Mesodermal cell (in vitro differentiated cells): ENCODE measurements around the gene DARS2.
"Not testable (repeated sequence)": the region's sequence is repeated elsewhere in the genome, so short reads cannot be mapped to it uniquely, and the experiment has no call there.

Source experiments
- H3K27ac ChIP-seq: 2 replicates; pipeline ENCODE4 v1.7.0; 2013; ENCODE audit warnings: mild to moderate bottlenecking, low read depth, low read length, moderate library complexity; ENCODE audit not compliant: severe bottlenecking
- H3K36me3 ChIP-seq: 2 replicates; pipeline ENCODE4 v1.7.1; 2013; ENCODE audit warnings: mild to moderate bottlenecking, low read length, moderate library complexity; ENCODE audit not compliant: control insufficient read depth, insufficient read depth
- H3K4me1 ChIP-seq: one replicate; pipeline ENCODE4 v1.7.1; 2013; ENCODE audit warnings: mild to moderate bottlenecking, low read length; ENCODE audit not compliant: insufficient read depth, control insufficient read depth, poor library complexity, severe bottlenecking
- H3K4me3 ChIP-seq: 2 replicates; pipeline ENCODE4 v1.7.0; 2013; ENCODE audit warnings: low read length, control low read depth, mild to moderate bottlenecking; ENCODE audit not compliant: insufficient read depth, poor library complexity, severe bottlenecking; ENCODE audit errors: extremely low read depth
- H3K9me3 ChIP-seq: 2 replicates; pipeline ENCODE4 v1.7.1; 2013; ENCODE audit warnings: mild to moderate bottlenecking, low read length, moderate library complexity; ENCODE audit not compliant: control insufficient read depth
- WGBS, 2 experiments: methylation state at CpG; one replicate each; pipeline ENCODE4 v1.1.5; 2013; ENCODE audit warnings: missing lambda C conversion rate in 2 of 2; ENCODE audit not compliant: insufficient coverage in 2 of 2; 5-methylcytosine and 5-hydroxymethylcytosine counted together

The DARS2 gene

DNA sequence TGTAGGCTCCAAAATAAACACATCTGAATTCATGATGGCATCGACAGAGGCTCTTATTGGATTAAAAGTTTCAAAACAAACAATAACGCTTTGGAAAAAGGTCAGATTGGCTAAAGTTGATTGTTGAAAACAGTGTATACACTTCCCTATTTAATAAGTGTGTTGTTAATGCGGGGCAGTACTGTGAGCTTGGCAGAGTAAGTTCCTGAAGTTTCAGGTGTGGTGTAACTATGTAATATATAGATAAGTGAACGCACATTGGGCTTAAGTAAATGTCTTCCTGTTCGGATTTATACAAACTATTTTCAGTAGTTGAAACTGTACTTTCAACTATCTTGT lies 44.5 kb downstream of the DARS2 start:
- Histone ChIP-seq H3K9me3 (no peaks in the 10 kb centered on the region), H3K27ac (peak overlapping the region; percentile 92), H3K36me3 (peaks cover 47% of the 10 kb centered on the region), H3K4me3 (peak overlapping the region; percentile 80), H3K4me1 (peaks cover 5% of the 10 kb centered on the region)
- WGBS, 2 experiments, result 10% methylated on average over 2 of the region's 5 CpGs; no CpG with 5 or more reads in 1 of the 2 experiments

DNA sequence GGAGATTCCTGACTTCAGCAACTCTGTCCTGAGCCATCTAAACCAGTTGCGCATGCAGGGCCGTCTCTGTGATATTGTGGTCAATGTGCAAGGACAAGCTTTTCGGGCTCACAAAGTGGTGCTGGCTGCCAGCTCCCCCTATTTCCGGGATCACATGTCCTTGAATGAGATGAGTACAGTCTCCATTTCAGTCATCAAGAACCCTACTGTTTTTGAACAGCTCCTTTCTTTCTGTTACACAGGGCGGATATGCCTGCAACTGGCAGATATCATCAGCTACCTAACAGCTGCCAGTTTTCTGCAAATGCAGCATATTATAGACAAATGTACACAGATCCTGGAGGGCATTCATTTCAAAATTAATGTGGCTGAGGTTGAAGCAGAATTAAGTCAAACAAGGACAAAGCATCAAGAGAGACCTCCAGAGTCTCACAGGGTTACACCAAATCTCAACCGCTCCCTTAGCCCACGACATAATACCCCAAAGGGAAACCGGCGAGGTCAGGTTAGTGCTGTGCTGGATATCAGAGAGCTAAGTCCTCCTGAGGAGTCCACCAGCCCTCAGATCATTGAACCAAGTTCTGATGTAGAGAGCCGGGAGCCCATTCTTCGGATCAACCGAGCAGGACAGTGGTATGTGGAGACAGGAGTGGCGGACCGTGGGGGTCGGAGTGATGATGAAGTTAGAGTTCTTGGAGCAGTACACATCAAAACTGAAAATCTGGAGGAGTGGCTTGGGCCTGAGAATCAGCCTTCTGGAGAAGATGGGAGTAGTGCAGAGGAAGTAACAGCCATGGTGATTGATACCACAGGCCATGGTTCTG lies 46.0 kb downstream of the DARS2 start:
- 91 to 95% methylated on average over 11 of the region's 15 CpGs for WGBS, 2 experiments
- no peak overlapping the region for H3K27ac ChIP-seq
- no peaks in the 10 kb centered on the region for H3K9me3 ChIP-seq
- H3K4me1 ChIP-seq, result peaks cover 5% of the 10 kb centered on the region
- no peak overlapping the region for H3K4me3 ChIP-seq
- peaks cover 43% of the 10 kb centered on the region for H3K36me3 ChIP-seq

DNA sequence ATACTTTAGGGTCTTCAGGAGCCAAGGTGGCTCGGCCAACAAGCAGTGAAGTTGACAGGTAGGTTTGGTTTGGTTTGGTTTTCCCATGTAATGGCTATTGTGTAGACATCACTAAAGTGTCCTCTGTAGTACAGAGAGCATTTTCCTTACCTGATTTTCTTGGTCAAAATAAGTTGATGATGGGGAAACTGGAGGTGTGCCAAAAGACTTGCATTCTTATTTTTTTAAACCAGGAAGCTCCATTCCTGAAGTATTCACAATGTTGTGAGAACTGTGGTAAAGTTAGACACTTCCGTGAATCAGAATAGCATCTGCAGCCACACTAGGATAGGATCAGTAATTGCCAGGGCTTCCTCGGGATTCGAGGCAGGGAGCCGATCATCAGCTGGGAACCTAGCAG lies 46.6 kb downstream of the DARS2 start:
- H3K9me3 ChIP-seq, result no peaks in the 10 kb centered on the region
- WGBS, 2 experiments, result 91 to 98% methylated on average over 4 to 5 of the region's 5 CpGs
- H3K36me3 ChIP-seq, result peaks cover 41% of the 10 kb centered on the region
- H3K4me1 ChIP-seq, result peaks cover 5% of the 10 kb centered on the region
- no peak overlapping the region for H3K27ac ChIP-seq
- H3K4me3 ChIP-seq, result no peak overlapping the region

DNA sequence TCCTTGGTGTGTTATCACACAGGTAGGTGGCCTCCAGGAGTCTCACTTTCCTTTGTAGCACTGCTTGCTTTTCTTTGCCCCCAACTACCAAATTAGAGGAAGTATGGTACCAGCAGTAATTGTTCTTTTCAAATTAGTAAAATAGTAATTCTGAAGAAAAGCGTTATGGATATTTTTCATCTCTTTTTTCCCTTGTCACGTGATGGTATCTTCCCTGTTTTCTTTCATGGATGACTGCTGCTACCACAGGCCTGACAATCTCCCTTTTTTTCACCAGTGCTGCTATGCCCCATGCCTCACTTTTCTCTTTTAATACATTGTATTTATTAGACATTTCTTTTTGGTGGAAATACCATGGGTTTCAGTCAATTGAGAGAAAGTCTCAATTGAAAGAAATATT lies 47.0 kb downstream of the DARS2 start:
- H3K4me3 ChIP-seq, result no peak overlapping the region
- WGBS, 2 experiments, result 100% methylated on average over 1 of the region's 2 CpGs; no CpG with 5 or more reads in 1 of the 2 experiments
- H3K9me3 ChIP-seq, result no peaks in the 10 kb centered on the region
- H3K27ac ChIP-seq, result no peak overlapping the region
- H3K4me1 ChIP-seq, result peaks cover 5% of the 10 kb centered on the region
- peaks cover 36% of the 10 kb centered on the region for H3K36me3 ChIP-seq

DNA sequence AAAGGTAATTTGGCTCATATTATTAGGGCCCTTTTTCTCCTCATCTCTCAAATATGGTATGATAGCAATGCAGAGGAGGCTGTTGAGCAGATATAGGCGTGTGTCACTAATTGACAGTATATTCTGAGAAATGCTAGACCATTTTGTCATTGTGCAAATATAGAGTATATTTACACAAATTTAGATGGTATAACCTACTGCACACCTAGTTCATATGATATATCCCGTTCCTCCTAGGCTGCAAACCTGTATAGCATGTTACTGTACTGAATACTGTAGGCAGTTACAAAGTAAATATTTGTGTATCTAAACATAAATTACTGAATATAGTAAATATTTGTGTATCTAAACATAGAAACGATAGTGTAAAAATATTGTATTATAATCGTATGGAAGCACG lies 52.3 kb downstream of the DARS2 start:
- no peaks in the 10 kb centered on the region for H3K9me3 ChIP-seq
- H3K27ac ChIP-seq, result no peak overlapping the region
- no peaks in the 10 kb centered on the region for H3K4me1 ChIP-seq
- no CpG with 5 or more reads among the region's 5 CpGs for WGBS, 2 experiments
- H3K4me3 ChIP-seq, result no peak overlapping the region
- peaks cover 36% of the 10 kb centered on the region for H3K36me3 ChIP-seq

DNA sequence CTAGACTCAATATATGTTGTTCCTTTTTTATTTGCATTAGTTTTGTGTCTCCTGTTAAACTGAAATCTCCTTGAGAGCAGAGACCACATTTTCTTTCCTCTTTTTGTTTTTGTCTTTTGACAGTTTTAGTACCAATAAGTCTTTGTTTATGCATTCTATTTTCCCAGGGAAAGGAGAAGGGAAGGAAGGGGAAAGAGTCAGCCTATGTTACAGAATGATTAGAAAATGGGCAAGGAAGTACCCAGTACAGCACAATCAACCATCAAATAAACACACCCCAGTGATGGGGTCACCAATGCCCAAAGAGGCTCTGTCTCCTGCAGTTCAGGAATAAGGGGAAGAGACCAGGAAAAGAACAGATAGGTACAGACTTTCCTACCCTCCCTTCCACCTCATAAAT lies 53.8 kb downstream of the DARS2 start:
- H3K27ac ChIP-seq, result no peak overlapping the region
- no peaks in the 10 kb centered on the region for H3K9me3 ChIP-seq
- peaks cover 36% of the 10 kb centered on the region for H3K36me3 ChIP-seq

DNA sequence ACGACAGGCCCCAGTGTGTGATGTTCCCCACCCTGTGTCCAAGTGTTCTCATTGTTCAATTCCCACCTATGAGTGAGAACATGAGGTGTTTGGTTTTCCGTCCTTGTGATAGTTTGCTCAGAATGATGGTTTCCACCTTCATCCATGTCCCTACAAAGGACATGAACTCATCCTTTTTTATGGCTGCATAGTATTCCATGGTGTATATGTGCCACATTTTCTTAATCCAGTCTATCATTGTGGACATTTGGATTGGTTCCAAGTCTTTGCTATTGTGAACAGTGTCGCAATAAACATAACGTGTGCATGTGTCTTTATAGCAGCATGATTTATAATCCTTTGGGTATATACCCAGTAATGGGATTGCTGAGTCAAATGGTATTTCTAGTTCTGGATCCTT lies 56.6 kb downstream of the DARS2 start:
- H3K4me3 ChIP-seq, H3K27ac ChIP-seq, H3K9me3 ChIP-seq, H3K4me1 ChIP-seq: not testable (repeated sequence)
- H3K36me3 ChIP-seq, result peaks cover 29% of the 10 kb centered on the region
- 85% methylated on average over 2 of the region's 4 CpGs; no CpG with 5 or more reads in 1 of the 2 experiments for WGBS, 2 experiments

More for the DNA sequence above, 53.8 kb downstream of the DARS2 start:
- H3K4me1 ChIP-seq, result no peaks in the 10 kb centered on the region
- no peak overlapping the region for H3K4me3 ChIP-seq

DNA sequence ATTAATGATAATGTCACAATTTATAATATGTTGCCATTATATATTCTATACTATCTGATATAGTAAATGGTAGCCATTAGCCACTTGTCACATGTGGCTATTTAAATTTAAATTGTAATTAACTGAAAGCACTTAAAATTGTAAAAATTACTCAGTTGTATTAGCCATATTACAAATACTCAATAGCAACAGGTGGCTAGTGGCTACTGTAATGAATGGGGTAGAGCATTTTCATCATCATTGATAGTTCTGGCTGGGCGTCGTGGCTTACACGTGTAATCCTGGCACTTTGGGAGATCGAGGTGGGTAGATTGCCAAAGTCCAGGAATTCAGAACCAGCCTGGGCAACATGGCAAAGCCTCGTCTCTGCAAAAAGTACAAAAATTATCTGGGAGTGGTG lies 60.2 kb downstream of the DARS2 start:
- no peak overlapping the region for H3K27ac ChIP-seq
- no peak overlapping the region for H3K4me3 ChIP-seq
- H3K9me3 ChIP-seq, result no peaks in the 10 kb centered on the region
- WGBS, 2 experiments, result 85 to 92% methylated on average over 5 of the region's 5 CpGs
- peaks cover 24% of the 10 kb centered on the region for H3K36me3 ChIP-seq
- no peaks in the 10 kb centered on the region for H3K4me1 ChIP-seq

DNA sequence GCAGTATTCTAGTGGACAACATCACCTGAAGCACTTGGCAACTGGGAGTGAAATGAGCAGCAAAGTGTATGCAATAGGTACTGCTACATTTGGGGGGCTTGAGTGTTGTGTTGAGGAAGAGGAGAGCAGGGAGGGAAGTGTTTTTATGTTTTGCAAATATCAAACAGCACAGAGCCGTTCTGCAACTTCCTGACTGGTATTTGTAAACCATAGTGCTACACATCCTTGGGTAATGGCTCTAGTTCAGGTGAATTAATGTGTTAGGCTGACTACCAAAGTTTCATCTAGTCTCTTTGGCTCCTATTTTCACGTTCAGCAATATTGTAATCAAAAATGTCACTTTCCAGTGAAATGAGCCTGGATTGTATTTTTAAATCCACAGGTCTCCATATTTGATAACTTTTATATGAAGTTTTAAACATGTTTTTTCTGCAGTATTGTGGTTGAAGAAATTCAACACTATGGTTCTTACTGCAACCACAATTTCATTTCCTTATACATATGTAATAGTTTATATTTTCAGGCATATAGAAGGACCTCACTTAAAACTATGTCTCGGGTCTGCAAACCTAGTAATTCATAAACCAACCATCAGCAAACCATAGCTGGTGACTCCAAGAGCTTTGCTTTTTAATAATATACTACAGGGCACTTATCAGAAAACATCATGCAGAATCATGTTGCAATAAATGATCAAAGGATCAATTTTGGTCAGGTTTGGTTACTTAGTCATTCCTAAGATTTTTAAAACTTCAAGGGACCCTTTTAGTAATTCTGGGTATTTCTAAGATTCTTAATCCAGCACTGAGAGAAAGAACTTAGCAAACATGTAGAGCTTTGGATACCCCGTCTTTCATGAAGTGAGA lies 62.5 kb downstream of the DARS2 start:
- WGBS, 2 experiments, result 89 to 100% methylated on average over 1 of the region's 4 CpGs
- Histone ChIP-seq H3K9me3 (no peaks in the 10 kb centered on the region), H3K36me3 (peaks cover 18% of the 10 kb centered on the region), H3K4me1 (no peaks in the 10 kb centered on the region), H3K27ac (no peak overlapping the region), H3K4me3 (no peak overlapping the region)

DNA sequence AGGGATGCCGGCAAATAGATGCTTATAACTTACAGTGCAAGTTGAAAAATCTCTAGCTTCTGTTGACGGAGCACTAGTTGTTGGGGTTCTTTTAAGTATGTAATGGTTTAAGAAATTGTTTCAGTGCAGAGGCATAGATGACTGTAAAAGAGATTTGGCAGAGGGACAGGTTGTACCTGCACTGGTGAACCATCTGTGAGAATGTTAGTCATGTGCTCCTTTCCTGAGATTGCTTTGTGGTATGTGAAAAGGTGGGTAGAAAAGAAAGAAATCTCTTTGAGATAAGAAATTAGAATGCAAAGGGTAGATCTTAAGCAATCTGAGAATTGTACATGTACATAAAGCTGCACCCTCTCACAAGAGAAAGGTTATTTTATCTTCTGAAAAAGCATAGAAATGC lies 63.2 kb downstream of the DARS2 start:
- H3K27ac ChIP-seq, result no peak overlapping the region
- H3K36me3 ChIP-seq, result peaks cover 18% of the 10 kb centered on the region
- no peak overlapping the region for H3K4me3 ChIP-seq
- H3K9me3 ChIP-seq, result no peaks in the 10 kb centered on the region
- no peaks in the 10 kb centered on the region for H3K4me1 ChIP-seq
- WGBS, 2 experiments, result 92 to 95% methylated on average over 2 of the region's 2 CpGs

DNA sequence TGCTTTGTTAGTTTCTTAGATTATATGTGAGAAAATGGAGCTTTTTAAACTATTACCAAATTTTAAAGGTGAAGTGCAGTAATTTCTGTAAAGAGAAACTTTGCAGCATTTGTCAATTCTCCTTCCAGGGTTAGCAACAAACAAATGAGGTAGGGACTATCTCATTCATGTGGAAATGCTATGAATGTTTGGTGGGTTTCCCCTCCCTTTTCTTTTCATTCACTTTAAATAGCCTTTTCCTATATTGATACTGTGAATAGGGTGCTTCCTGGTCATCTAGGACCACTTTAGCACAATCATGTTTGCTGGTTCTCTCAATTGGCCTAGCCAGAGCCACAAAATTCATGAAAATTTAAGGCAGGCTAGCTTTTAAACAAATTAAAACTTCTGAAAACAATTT lies 64.3 kb downstream of the DARS2 start:
- Histone ChIP-seq H3K27ac (no peak overlapping the region), H3K36me3 (peaks cover 19% of the 10 kb centered on the region), H3K9me3 (no peaks in the 10 kb centered on the region), H3K4me3 (no peak overlapping the region), H3K4me1 (no peaks in the 10 kb centered on the region)
